K562 (cell line): Measurements from ENCODE around the gene PCDHB13. TPM values are rescaled to one million over a fixed set of nuclear protein-coding genes. Genes with fewer than 3 reads are reported as not detected.

Experiments
- ATAC-seq: fragments of 200-7000 bp; cut with Tn5 transposase; 3 replicates; pipeline ENCODE4 v1.9.1; 2020; ENCODE audit warnings: moderate library complexity
- BruUV-seq: library from RNA; stranded (reverse); fragments of 400-500 nt; replicated peaks from 2 replicates; lab custom pipeline; 2021; lab: Mats Ljungman, UMichigan
- CTCF ChIA-PET: fragments of 300-600 bp; formaldehyde crosslinking; extraction: SDS; loops from one replicate; lab custom pipeline; 2021; ENCODE audit warnings: low intra/inter-chr PET ratio; lab: Yijun Ruan, JAX
- POLR2A ChIA-PET: fragments of 300-600, 350-650 bp; sonication (Branson Sonifier 250); formaldehyde crosslinking; extraction: SDS; loops from one replicate; lab custom pipeline; 2021; ENCODE audit warnings: antibody characterized with exemption, inconsistent platforms; lab: Yijun Ruan, JAX
- DNase-seq, 4 experiments: peaks; one replicate each; pipeline versions ENCODE4 v3.0.0 to v3.0.0-alpha.2; 2011 to 2018; ENCODE audit warnings: low spot score in 3 of 4, mixed read lengths in 3 of 4; ENCODE audit errors: extremely low read depth in 1 of 4
- FAIRE-seq: peaks from 2 replicates; lab custom pipeline; 2011; peaks lifted over from hg19 to GRCh38; lab: Jason Lieb, UNC
- H2AFZ ChIP-seq: 2 replicates; pipeline ENCODE4 v1.6.0; 2011; ENCODE audit warnings: low read depth, low read length, control low read depth, inconsistent platforms
- H3K27ac ChIP-seq: fragments of 200-600 bp; 3 replicates; pipeline ENCODE4 v1.8.0; 2011; ENCODE audit warnings: low read depth, mild to moderate bottlenecking, control low read depth, inconsistent platforms, low read length, moderate library complexity, mixed read lengths; ENCODE audit errors: extremely low read depth
- H3K27me3 ChIP-seq, 2 experiments: fragments of 300-600 bp in 1 of 2; 2 replicates in 1 of 2; 3 replicates in 1 of 2; pipeline versions ENCODE4 v1.6.0 to v1.8.0; 2011; ENCODE audit warnings: inconsistent platforms in 2 of 2, low read length in 2 of 2, mild to moderate bottlenecking in 1 of 2, mixed read lengths in 1 of 2, moderate library complexity in 1 of 2; ENCODE audit not compliant: control insufficient read depth in 2 of 2, insufficient read depth in 2 of 2
- H3K36me3 ChIP-seq: fragments of 300-600 bp; 3 replicates; pipeline ENCODE4 v1.8.0; 2011; ENCODE audit warnings: mild to moderate bottlenecking, low read length, inconsistent platforms; ENCODE audit not compliant: control insufficient read depth, insufficient read depth
- H3K4me1 ChIP-seq, 2 experiments: fragments of 200-600 bp in 1 of 2; replicated peaks in 1 of 2; 2 replicates in 1 of 2; 3 replicates in 1 of 2; pipeline versions ENCODE4 v1.5.1 to v1.8.0; 2011; ENCODE audit warnings: inconsistent platforms in 2 of 2, low read length in 2 of 2, mild to moderate bottlenecking in 1 of 2, mixed read lengths in 1 of 2, moderate library complexity in 1 of 2; ENCODE audit not compliant: control insufficient read depth in 2 of 2, insufficient read depth in 2 of 2
- H3K4me2 ChIP-seq: 2 replicates; pipeline ENCODE4 v1.6.1; 2011; ENCODE audit warnings: low read length, control low read depth, inconsistent platforms, mixed read lengths; ENCODE audit not compliant: insufficient read depth
- H3K4me3 ChIP-seq: fragments of 200-600 bp; sonication (generic), shearing (Covaris generic); 2 replicates; pipeline ENCODE4 v1.5.1; 2016; ENCODE audit warnings: control low read depth, inconsistent platforms
- H3K79me2 ChIP-seq: fragments of 200-600 bp; 3 replicates; pipeline ENCODE4 v1.8.0; 2011; ENCODE audit warnings: low read length, inconsistent platforms; ENCODE audit not compliant: control insufficient read depth, insufficient read depth
- H3K9ac ChIP-seq, 2 experiments: 2 replicates each; pipeline versions ENCODE4 v1.6.0 to v1.6.1; 2011; ENCODE audit warnings: low read depth in 2 of 2, low read length in 2 of 2, control low read depth in 1 of 2, inconsistent platforms in 1 of 2, mild to moderate bottlenecking in 1 of 2, mixed read lengths in 1 of 2; ENCODE audit not compliant: insufficient read depth in 1 of 2
- H3K9me1 ChIP-seq: one replicate; pipeline ENCODE4 v1.6.0; 2011; ENCODE audit warnings: inconsistent platforms, mild to moderate bottlenecking, low read length, moderate library complexity; ENCODE audit not compliant: control insufficient read depth, insufficient read depth
- H3K9me3 ChIP-seq: replicated peaks from 2 replicates; pipeline ENCODE4 v1.5.1; 2011; ENCODE audit warnings: low read depth, low read length, inconsistent platforms; ENCODE audit not compliant: control insufficient read depth, insufficient read depth
- H4K20me1 ChIP-seq: replicated peaks from 2 replicates; pipeline ENCODE4 v1.6.1; 2011; ENCODE audit warnings: low read length, inconsistent platforms, mixed read lengths; ENCODE audit not compliant: control insufficient read depth, insufficient read depth
- CBX8 ChIP-seq: fragments of 200-600 bp; sonication (generic); IDR thresholded peaks from 2 replicates; pipeline ENCODE4 v1.6.1; 2012; ENCODE audit warnings: borderline replicate concordance, mixed run types, low read depth, mild to moderate bottlenecking, moderate library complexity, mixed read lengths, low read length, control low read depth, inconsistent platforms; ENCODE audit not compliant: poor library complexity, severe bottlenecking; ENCODE audit errors: extremely low read depth
- GATA2 ChIP-seq: sonication (generic); formaldehyde crosslinking; IDR thresholded peaks from 2 replicates; pipeline ENCODE4 v1.4.0; 2020; ENCODE audit warnings: mild to moderate bottlenecking, missing genetic modification reagents
- RAD21 ChIP-seq, 2 experiments: fragments of 250-450 bp in 1 of 2; fragments of 450-650 bp in 1 of 2; sonication (Bioruptor Pico) in 1 of 2; formaldehyde crosslinking in 1 of 2; IDR thresholded peaks in 1 of 2; conservative IDR thresholded peaks in 1 of 2; 2 replicates each; pipeline versions ENCODE4 v1.4.0 to v1.8.0; 2020 to 2022; ENCODE audit warnings: mild to moderate bottlenecking in 2 of 2, moderate library complexity in 1 of 2
- ZC3H11A ChIP-seq: IDR thresholded peaks from 2 replicates; pipeline ENCODE4 v1.6.1; 2012; ENCODE audit warnings: low read depth, low read length, improper control_type of control experiment
- WGBS: fragments of 100-300 bp; shearing (Covaris generic); methylation state at CpG from one replicate; pipeline ENCODE4 v1.1.6; 2016; ENCODE audit warnings: low coverage, mixed read lengths; ENCODE audit not compliant: insufficient coverage; ENCODE audit errors: missing lambda C conversion rate; 5-methylcytosine and 5-hydroxymethylcytosine counted together
- in situ Hi-C: fragments of 300-500 bp; cut with MboI; formaldehyde crosslinking; loops from 4 replicates; pipeline ENCODE4 v1.15.0; 2018; ENCODE audit warnings: inconsistent platforms, mixed read lengths
- intact Hi-C: fragments of 100-400 bp; cut with micrococcal nuclease; formaldehyde crosslinking; loops from 2 replicates; pipeline ENCODE4 v1.14.2; 2022
- polyA plus RNA-seq, 8 experiments: library from polyadenylated mRNA; depleted of rRNA in 4 of 8; stranded (reverse) in 5 of 8; unstranded in 3 of 8; fragments of >200 nt; fragmentation: Nextera tagmentation in 2 of 8; fragmentation: Illumina TruSeq in 1 of 8; extraction: Ambion mirVana in 2 of 8; extraction: Trizol in 1 of 8; gene quantifications; 2 replicates each; pipeline versions ENCODE4 v1.2.1 to v1.2.3, GENCODE V29; 2011 to 2014; ENCODE audit warnings: inconsistent platforms in 1 of 8, missing spikeins in 1 of 8
- total RNA-seq, 7 experiments: library from RNA; depleted of rRNA in 6 of 7; stranded (reverse); fragments of >200 nt in 6 of 7; fragmentation: Illumina TruSeq in 2 of 7; extraction: Trizol in 2 of 7; gene quantifications; 2 replicates each; pipeline versions ENCODE4 v1.2.1 to v1.2.3, GENCODE V29; 2011 to 2021; ENCODE audit warnings: low replicate concordance in 1 of 7
- TF ChIP-seq, protein P1 (sequence below): fragments of 450-650 bp; formaldehyde crosslinking; IDR thresholded peaks from 2 replicates; pipeline ENCODE4 v1.4.0; 2020; ENCODE audit warnings: mild to moderate bottlenecking, moderate library complexity
- TF ChIP-seq, protein P2 (sequence below), 2 experiments: fragments of 450-650 bp in 1 of 2; sonication (generic) in 1 of 2; formaldehyde crosslinking in 1 of 2; IDR thresholded peaks in 1 of 2; conservative IDR thresholded peaks in 1 of 2; 2 replicates each; pipeline versions ENCODE4 v1.6.1 to v1.8.1; 2016 to 2023; ENCODE audit warnings: mild to moderate bottlenecking in 2 of 2, moderate library complexity in 2 of 2, inconsistent platforms in 1 of 2, missing genetic modification reagents in 1 of 2
- TF ChIP-seq, protein P3 (sequence below), 2 experiments: fragments of 450-650 bp in 1 of 2; sonication (generic) in 1 of 2; formaldehyde crosslinking in 1 of 2; IDR thresholded peaks; 2 replicates each; pipeline versions ENCODE4 v1.7.1 to v1.9.0; 2016 to 2022; ENCODE audit warnings: inconsistent platforms in 1 of 2, mild to moderate bottlenecking in 1 of 2, missing genetic modification reagents in 1 of 2

PCDHB13 gene
- total and polyA plus RNA-seq, 9 of the 15 experiments (the other 6 are each of a cell fraction or from before 2014, with no cell fraction given) = 0.01 TPM; not detected in 8

- H3K9me1 ChIP-seq = no peaks in the 10 kb centered on the region
- no peaks in the 10 kb centered on the region for H4K20me1 ChIP-seq
- H3K4me1 ChIP-seq = peaks cover 0 to 10% of the 10 kb centered on the region in 2 experiments; a peak in 1 of 5 replicates
- H3K4me2 ChIP-seq = peak within 1 kb of the TSS; percentile 73
- DNase-seq (peak; percentile 11 to 44 (median 17)), FAIRE-seq (no peak), ATAC-seq (peak; percentile 58)
- intact Hi-C loops (loop anchor here (2.0 kb wide), 1 partner anchor 320 kb away; no protein-coding TSS in a partner anchor), in situ Hi-C loops (no loop called here)
- no peak within 1 kb of the TSS for H3K9ac ChIP-seq
- H3K36me3 ChIP-seq = no peaks in the 10 kb centered on the region
- H3K79me2 ChIP-seq = no peaks in the 10 kb centered on the region
- peak within 1 kb of the TSS; percentile 77; the same call in 1 of the 2 replicates for H2AFZ ChIP-seq
- ChIA-PET CTCF (interaction anchor here (0.6 kb wide), 2 partner anchors 313 to 336 kb away, joined by 3 read pairs; no protein-coding TSS in a partner anchor), POLR2A (interaction anchor here (0.6 kb wide), 2 partner anchors 75 to 241 kb away, joined by 3 read pairs; partner anchors contain the start of gene TAF7)
- H3K27ac ChIP-seq = no peak within 1 kb of the TSS
- peaks cover 0 to 16% of the 10 kb centered on the region in 2 experiments; a peak in 2 of 5 replicates for H3K27me3 ChIP-seq
- under 1% methylated on average over 16 of the region's 16 CpGs for WGBS
- BruUV-seq = no TSS peak
- H3K4me3 ChIP-seq = peak within 1 kb of the TSS; percentile 14; the same call in 1 of the 2 replicates
- no peaks in the 10 kb centered on the region for H3K9me3 ChIP-seq
- TF ChIP-seq ZC3H11A (no peak), RAD21 (CRISPR knock-in tag; conservative IDR thresholded peaks at IDR 0.05 in 1 of 2, IDR thresholded peaks at IDR 0.05 in 1 of 2) (peak; percentile 40 to 57; a peak in 3 of 4 replicates), CBX8 (no peak), GATA2 (CRISPR knock-in tag) (no peak)
- TF ChIP-seq, protein P1, sequence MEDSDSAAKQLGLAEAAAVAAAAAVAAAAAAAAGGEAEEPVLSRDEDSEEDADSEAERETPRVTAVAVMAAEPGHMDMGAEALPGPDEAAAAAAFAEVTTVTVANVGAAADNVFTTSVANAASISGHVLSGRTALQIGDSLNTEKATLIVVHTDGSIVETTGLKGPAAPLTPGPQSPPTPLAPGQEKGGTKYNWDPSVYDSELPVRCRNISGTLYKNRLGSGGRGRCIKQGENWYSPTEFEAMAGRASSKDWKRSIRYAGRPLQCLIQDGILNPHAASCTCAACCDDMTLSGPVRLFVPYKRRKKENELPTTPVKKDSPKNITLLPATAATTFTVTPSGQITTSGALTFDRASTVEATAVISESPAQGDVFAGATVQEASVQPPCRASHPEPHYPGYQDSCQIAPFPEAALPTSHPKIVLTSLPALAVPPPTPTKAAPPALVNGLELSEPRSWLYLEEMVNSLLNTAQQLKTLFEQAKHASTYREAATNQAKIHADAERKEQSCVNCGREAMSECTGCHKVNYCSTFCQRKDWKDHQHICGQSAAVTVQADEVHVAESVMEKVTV (CRISPR knock-in tag) = no peak
- TF ChIP-seq, protein P2, sequence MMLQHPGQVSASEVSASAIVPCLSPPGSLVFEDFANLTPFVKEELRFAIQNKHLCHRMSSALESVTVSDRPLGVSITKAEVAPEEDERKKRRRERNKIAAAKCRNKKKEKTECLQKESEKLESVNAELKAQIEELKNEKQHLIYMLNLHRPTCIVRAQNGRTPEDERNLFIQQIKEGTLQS (IDR thresholded peaks at IDR 0.05) = peak; percentile 33; the same call in 1 of the 2 replicates
- TF ChIP-seq, protein P2 (CRISPR knock-in tag; conservative IDR thresholded peaks at IDR 0.05) = no peak
- TF ChIP-seq, protein P3, sequence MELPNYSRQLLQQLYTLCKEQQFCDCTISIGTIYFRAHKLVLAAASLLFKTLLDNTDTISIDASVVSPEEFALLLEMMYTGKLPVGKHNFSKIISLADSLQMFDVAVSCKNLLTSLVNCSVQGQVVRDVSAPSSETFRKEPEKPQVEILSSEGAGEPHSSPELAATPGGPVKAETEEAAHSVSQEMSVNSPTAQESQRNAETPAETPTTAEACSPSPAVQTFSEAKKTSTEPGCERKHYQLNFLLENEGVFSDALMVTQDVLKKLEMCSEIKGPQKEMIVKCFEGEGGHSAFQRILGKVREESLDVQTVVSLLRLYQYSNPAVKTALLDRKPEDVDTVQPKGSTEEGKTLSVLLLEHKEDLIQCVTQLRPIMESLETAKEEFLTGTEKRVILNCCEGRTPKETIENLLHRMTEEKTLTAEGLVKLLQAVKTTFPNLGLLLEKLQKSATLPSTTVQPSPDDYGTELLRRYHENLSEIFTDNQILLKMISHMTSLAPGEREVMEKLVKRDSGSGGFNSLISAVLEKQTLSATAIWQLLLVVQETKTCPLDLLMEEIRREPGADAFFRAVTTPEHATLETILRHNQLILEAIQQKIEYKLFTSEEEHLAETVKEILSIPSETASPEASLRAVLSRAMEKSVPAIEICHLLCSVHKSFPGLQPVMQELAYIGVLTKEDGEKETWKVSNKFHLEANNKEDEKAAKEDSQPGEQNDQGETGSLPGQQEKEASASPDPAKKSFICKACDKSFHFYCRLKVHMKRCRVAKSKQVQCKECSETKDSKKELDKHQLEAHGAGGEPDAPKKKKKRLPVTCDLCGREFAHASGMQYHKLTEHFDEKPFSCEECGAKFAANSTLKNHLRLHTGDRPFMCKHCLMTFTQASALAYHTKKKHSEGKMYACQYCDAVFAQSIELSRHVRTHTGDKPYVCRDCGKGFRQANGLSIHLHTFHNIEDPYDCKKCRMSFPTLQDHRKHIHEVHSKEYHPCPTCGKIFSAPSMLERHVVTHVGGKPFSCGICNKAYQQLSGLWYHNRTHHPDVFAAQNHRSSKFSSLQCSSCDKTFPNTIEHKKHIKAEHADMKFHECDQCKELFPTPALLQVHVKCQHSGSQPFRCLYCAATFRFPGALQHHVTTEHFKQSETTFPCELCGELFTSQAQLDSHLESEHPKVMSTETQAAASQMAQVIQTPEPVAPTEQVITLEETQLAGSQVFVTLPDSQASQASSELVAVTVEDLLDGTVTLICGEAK (IDR thresholded peaks at IDR 0.05) = no peak
- TF ChIP-seq, protein P3 (CRISPR knock-in tag; IDR thresholded peaks at IDR 0.05) = no peak
Observed at GRCh38 chr5:141245250-141245717, 31.6 kb downstream of the PCDHB13 start, which contains the start of gene PCDHB15. TSS of gene PCDHB15 (plus strand) at chr5:141245395. CDS start at chr5:141245579, 184 bp downstream.
